ENCODE data around the gene NRN1L. TPM values are rescaled to one million over a fixed set of nuclear protein-coding genes. Genes with fewer than 3 reads are reported as not detected.

The NRN1L gene
- total and polyA plus RNA-seq, 2 donors from 2014 or later: 1.1 to 1.2 TPM

GRCh38 chr16:67879462-67879861 is 5.2 kb upstream of the NRN1L start:
- Histone ChIP-seq H3K9me3 (ENCODE audit: control insufficient read depth in 2 of 3, insufficient read depth in 1 of 3, low read length in 3 of 3) (no peaks in the 10 kb centered on the region), H3K27me3 (ENCODE audit: control insufficient read depth, insufficient read depth, low read length) (no peaks in the 10 kb centered on the region), H3K9ac (ENCODE audit: low read length in 3 of 3) (no peak overlapping the region), H3K4me3 (ENCODE audit: low read length in 3 of 3) (no peak overlapping the region), H3K4me1 (ENCODE audit: control insufficient read depth in 2 of 3, insufficient read depth in 2 of 3, low read depth in 1 of 3, low read length in 3 of 3) (peaks cover 0 to 12% (median under 1%) of the 10 kb centered on the region in 3 donors), H3K27ac (ENCODE audit: low read depth in 2 of 2, low read length in 2 of 2) (no peak overlapping the region), H3K36me3 (ENCODE audit: control insufficient read depth in 2 of 3, insufficient read depth in 3 of 3, low read length in 3 of 3) (peaks cover 4 to 77% (median 58%) of the 10 kb centered on the region in 3 donors)
- intact Hi-C loops (cut with DNase I): no loop called here
- DNase-seq (no peak), FAIRE-seq (no peak)
- TF ChIP-seq, protein P1, sequence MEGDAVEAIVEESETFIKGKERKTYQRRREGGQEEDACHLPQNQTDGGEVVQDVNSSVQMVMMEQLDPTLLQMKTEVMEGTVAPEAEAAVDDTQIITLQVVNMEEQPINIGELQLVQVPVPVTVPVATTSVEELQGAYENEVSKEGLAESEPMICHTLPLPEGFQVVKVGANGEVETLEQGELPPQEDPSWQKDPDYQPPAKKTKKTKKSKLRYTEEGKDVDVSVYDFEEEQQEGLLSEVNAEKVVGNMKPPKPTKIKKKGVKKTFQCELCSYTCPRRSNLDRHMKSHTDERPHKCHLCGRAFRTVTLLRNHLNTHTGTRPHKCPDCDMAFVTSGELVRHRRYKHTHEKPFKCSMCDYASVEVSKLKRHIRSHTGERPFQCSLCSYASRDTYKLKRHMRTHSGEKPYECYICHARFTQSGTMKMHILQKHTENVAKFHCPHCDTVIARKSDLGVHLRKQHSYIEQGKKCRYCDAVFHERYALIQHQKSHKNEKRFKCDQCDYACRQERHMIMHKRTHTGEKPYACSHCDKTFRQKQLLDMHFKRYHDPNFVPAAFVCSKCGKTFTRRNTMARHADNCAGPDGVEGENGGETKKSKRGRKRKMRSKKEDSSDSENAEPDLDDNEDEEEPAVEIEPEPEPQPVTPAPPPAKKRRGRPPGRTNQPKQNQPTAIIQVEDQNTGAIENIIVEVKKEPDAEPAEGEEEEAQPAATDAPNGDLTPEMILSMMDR (IDR thresholded peaks at IDR 0.05; ENCODE audit: borderline replicate concordance, extremely low read depth, insufficient read depth): no peak

GRCh38 chr16:67879936-67880335 is 4.7 kb upstream of the NRN1L start:
- FAIRE-seq (no peak), DNase-seq (no peak)
- Histone ChIP-seq H3K27ac (ENCODE audit: low read depth in 2 of 2, low read length in 2 of 2) (no peak overlapping the region), H3K9ac (ENCODE audit: low read length in 3 of 3) (no peak overlapping the region), H3K9me3 (ENCODE audit: control insufficient read depth in 2 of 3, insufficient read depth in 1 of 3, low read length in 3 of 3) (no peaks in the 10 kb centered on the region), H3K27me3 (ENCODE audit: control insufficient read depth, insufficient read depth, low read length) (no peaks in the 10 kb centered on the region), H3K36me3 (ENCODE audit: control insufficient read depth in 2 of 3, insufficient read depth in 3 of 3, low read length in 3 of 3) (peaks cover 4 to 77% (median 58%) of the 10 kb centered on the region in 3 donors), H3K4me3 (ENCODE audit: low read length in 3 of 3) (no peak overlapping the region), H3K4me1 (ENCODE audit: control insufficient read depth in 2 of 3, insufficient read depth in 2 of 3, low read depth in 1 of 3, low read length in 3 of 3) (peaks cover 0 to 11% (median 0%) of the 10 kb centered on the region in 3 donors)
- TF ChIP-seq, protein P1 (IDR thresholded peaks at IDR 0.05; ENCODE audit: borderline replicate concordance, extremely low read depth, insufficient read depth): no peak
- intact Hi-C loops (cut with DNase I): no loop called here

- peaks cover 4 to 74% (median 58%) of the 10 kb centered on the region in 3 donors for H3K36me3 ChIP-seq (ENCODE audit: control insufficient read depth in 2 of 3, insufficient read depth in 3 of 3, low read length in 3 of 3)
- peaks cover 0 to 7% (median 0%) of the 10 kb centered on the region in 3 donors for H3K4me1 ChIP-seq (ENCODE audit: control insufficient read depth in 2 of 3, insufficient read depth in 2 of 3, low read depth in 1 of 3, low read length in 3 of 3)
- no peaks in the 10 kb centered on the region for H3K9me3 ChIP-seq (ENCODE audit: control insufficient read depth in 2 of 3, insufficient read depth in 1 of 3, low read length in 3 of 3)
- TF ChIP-seq, protein P1 (IDR thresholded peaks at IDR 0.05; ENCODE audit: borderline replicate concordance, extremely low read depth, insufficient read depth): no peak
- FAIRE-seq (no peak), DNase-seq (no peak)
- intact Hi-C loops (cut with DNase I): no loop called here
- H3K9ac ChIP-seq (ENCODE audit: low read length in 3 of 3): no peak overlapping the region
- H3K27me3 ChIP-seq (ENCODE audit: control insufficient read depth, insufficient read depth, low read length): no peaks in the 10 kb centered on the region
- no peak overlapping the region for H3K4me3 ChIP-seq (ENCODE audit: low read length in 3 of 3)
- H3K27ac ChIP-seq (ENCODE audit: low read depth in 2 of 2, low read length in 2 of 2): no peak overlapping the region
Measured at GRCh38 chr16:67880584-67880983, 4.1 kb upstream of the NRN1L start.

GRCh38 chr16:67881621-67882161 is 3.0 kb upstream of the NRN1L start:
- H3K36me3 ChIP-seq (ENCODE audit: control insufficient read depth in 2 of 3, insufficient read depth in 3 of 3, low read length in 3 of 3): peaks cover 3 to 70% (median 56%) of the 10 kb centered on the region in 3 donors
- no peaks in the 10 kb centered on the region for H3K27me3 ChIP-seq (ENCODE audit: control insufficient read depth, insufficient read depth, low read length)
- no peak overlapping the region for H3K4me3 ChIP-seq (ENCODE audit: low read length in 3 of 3)
- H3K27ac ChIP-seq (ENCODE audit: low read depth in 2 of 2, low read length in 2 of 2): no peak overlapping the region
- H3K4me1 ChIP-seq (ENCODE audit: control insufficient read depth in 2 of 3, insufficient read depth in 2 of 3, low read depth in 1 of 3, low read length in 3 of 3): peaks cover 0 to 2% (median 0%) of the 10 kb centered on the region in 3 donors
- FAIRE-seq (no peak), DNase-seq (no peak)
- TF ChIP-seq, protein P1 (IDR thresholded peaks at IDR 0.05; ENCODE audit: borderline replicate concordance, extremely low read depth, insufficient read depth): no peak
- H3K9ac ChIP-seq (ENCODE audit: low read length in 3 of 3): no peak overlapping the region
- intact Hi-C loops (cut with DNase I): no loop called here
- H3K9me3 ChIP-seq (ENCODE audit: control insufficient read depth in 2 of 3, insufficient read depth in 1 of 3, low read length in 3 of 3): no peaks in the 10 kb centered on the region

Measured in kidney (tissue), 14 donors.